AG04449 (cell line): ENCODE measurements around the gene SEC16B.

Experiments used
- CTCF ChIA-PET: fragments of 350-600 bp; formaldehyde crosslinking; extraction: SDS; loops from one replicate; lab custom pipeline; 2021; ENCODE audit warnings: antibody characterized with exemption; lab: Yijun Ruan, JAX
- POLR2A ChIA-PET: fragments of 400-600, 350-600 bp; formaldehyde crosslinking; extraction: SDS; loops from one replicate; lab custom pipeline; 2020; ENCODE audit warnings: antibody characterized with exemption, inconsistent platforms; lab: Yijun Ruan, JAX
- DNase-seq: peaks from one replicate; pipeline ENCODE4 v3.0.0-alpha.2; 2010; ENCODE audit warnings: low read depth, low spot score
- H3K4me3 ChIP-seq: 2 replicates; pipeline ENCODE4 v1.5.1; 2011; ENCODE audit warnings: low read depth, mild to moderate bottlenecking, control low read depth, low read length
- TF ChIP-seq, protein P1 (sequence below): IDR thresholded peaks from one replicate; pipeline ENCODE4 v1.5.1; 2011; ENCODE audit warnings: mild to moderate bottlenecking, moderate library complexity, low read length, control low read depth, inconsistent platforms; ENCODE audit not compliant: insufficient read depth; ENCODE audit errors: missing control alignments

Gene SEC16B

DNA sequence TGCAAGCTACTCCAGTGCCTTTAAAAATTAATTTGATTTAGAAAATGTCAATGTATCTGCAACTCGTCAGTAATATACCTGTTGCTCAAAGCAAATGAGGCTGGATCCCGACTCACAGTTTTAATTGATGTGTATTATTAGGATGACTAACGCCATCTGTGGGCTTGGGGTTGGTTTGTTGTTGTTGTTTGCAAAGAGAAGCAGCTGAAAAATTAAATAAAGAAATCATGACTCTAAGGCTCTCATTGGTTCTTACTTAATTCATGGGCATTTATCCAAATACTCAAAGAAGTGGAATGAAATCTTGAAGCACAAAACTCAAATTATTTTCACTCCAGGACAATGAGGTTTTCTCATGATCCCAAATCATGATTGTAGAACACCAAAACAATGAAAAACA lies 46.4 kb downstream of the SEC16B start:
- ChIA-PET POLR2A (no interaction called here), CTCF (interaction anchor here (0.9 to 3.6 kb wide), 4 partner anchors 9 to 309 kb away, joined by 3 to 25 read pairs (median 4); no protein-coding TSS in a partner anchor)
- TF ChIP-seq, protein P1, sequence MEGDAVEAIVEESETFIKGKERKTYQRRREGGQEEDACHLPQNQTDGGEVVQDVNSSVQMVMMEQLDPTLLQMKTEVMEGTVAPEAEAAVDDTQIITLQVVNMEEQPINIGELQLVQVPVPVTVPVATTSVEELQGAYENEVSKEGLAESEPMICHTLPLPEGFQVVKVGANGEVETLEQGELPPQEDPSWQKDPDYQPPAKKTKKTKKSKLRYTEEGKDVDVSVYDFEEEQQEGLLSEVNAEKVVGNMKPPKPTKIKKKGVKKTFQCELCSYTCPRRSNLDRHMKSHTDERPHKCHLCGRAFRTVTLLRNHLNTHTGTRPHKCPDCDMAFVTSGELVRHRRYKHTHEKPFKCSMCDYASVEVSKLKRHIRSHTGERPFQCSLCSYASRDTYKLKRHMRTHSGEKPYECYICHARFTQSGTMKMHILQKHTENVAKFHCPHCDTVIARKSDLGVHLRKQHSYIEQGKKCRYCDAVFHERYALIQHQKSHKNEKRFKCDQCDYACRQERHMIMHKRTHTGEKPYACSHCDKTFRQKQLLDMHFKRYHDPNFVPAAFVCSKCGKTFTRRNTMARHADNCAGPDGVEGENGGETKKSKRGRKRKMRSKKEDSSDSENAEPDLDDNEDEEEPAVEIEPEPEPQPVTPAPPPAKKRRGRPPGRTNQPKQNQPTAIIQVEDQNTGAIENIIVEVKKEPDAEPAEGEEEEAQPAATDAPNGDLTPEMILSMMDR = no peak
- H3K4me3 ChIP-seq = no peak overlapping the region
- DNase-seq = no peak

DNA sequence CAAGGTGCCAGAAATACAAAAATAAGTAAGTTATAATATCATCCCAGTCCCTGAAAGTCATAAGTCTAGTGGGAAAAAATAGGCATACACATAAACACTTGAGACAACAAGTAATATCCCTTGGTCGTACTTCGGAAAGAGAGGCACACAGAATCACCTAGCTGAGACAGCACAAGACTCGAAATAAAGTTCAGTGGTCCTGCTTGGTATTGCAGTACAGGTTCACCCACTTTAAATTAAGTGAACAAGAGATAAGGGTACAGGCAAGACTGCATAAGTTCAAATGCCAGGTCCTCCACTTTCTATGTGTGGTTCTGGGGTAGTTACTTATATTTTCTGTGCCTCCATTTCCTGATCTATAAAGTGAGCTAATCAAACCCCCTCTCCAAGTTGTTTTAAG lies 47.6 kb downstream of the SEC16B start:
- DNase-seq = no peak
- POLR2A ChIA-PET = no interaction called here
- TF ChIP-seq, protein P1 = no peak
- no peak overlapping the region for H3K4me3 ChIP-seq
- CTCF ChIA-PET = interaction anchor here (0.9 to 3.6 kb wide), 2 partner anchors 8 to 15 kb away, joined by 3 to 25 read pairs; no protein-coding TSS in a partner anchor

DNA sequence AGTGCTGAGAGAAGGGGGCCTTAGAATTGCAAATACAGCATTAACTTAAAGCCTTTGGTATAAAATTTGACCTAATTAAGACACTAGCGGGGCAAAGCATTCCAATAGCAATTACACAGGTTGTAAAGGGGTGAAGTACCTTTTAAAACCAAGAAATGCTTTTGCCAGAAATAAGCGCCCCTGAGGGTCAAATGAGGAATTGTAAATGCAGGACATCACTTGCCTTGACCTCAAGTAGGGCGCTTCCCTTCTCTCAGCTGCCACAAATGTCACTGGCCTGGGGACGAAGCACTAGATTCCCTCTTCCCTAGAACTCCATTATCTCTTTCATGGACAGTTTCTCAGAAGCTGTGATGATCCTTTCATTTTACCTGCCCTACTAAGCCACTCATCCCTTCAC lies 48.3 kb downstream of the SEC16B start:
- TF ChIP-seq, protein P1 = no peak
- CTCF ChIA-PET = interaction anchor here (1.5 kb wide), 1 partner anchor 23 kb away, joined by 4 read pairs; no protein-coding TSS in a partner anchor
- POLR2A ChIA-PET = no interaction called here
- no peak overlapping the region for H3K4me3 ChIP-seq
- DNase-seq = no peak

DNA sequence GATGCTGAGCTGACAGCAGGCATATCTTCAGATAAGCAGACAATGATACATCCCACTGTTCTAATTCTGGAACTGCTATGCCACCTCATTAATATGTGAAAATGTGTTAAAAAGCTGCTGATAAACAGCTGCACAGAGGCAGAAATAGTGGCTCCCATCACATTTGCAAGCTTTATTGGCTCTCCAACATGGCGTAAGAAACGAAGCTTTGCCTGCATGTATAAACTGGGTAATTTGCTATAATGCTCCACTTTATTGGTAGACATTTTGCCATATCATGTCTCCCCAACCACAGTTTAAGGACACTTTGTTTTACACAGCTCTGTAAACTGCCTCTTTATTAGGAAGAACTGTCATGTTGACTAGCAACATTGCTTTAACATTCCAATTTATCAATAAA lies 49.8 kb downstream of the SEC16B start:
- TF ChIP-seq, protein P1 = no peak
- ChIA-PET CTCF (interaction anchor here (1.5 kb wide), 1 partner anchor 25 kb away, joined by 4 read pairs; no protein-coding TSS in a partner anchor), POLR2A (no interaction called here)
- no peak for DNase-seq
- no peak overlapping the region for H3K4me3 ChIP-seq

DNA sequence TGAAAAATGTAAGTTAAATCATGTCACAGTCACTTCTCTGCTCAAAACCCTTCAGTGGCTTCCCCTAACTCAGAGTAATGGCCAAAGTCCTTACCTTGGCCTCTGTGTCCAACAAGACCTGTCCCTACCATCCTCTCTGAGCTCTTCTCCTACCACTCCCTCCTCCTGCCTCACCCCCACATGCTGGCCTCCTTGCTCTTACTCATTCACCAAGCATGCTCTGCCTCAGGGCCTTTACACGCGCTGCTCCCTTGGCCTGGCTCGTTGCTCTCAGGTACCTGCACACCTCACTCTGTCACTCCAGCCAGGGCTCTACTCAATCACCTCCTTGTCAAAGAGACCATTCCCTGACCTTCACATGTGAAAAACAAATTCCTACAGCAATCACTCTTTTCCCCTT lies 54.2 kb downstream of the SEC16B start:
- CTCF ChIA-PET = interaction anchor here (1.1 to 3.0 kb wide), 5 partner anchors 8 to 30 kb away, joined by 3 to 25 read pairs (median 8); no protein-coding TSS in a partner anchor
- H3K4me3 ChIP-seq = no peak overlapping the region
- DNase-seq = no peak
- POLR2A ChIA-PET = no interaction called here
- TF ChIP-seq, protein P1 = no peak

DNA sequence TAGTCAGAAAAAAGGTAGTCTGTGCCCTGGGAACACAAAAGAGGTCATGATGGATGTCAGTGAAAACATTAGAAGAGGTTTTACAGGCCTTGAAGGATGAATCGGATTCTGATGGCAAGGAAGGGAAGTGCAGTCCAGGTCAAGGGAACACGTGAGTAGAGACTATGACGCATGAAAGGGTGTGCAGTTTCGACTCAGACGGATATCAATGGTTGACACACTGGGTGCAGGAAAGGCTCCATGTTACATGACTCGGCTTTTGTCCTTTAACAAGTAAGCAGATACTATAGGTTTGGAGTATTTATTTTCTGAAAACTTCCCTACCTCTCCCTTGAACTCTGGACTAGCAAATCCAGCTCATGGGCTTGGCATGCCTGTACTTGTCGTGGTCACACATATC lies 55.3 kb downstream of the SEC16B start:
- POLR2A ChIA-PET = interaction anchor here (1.2 kb wide), 1 partner anchor 11 kb away, joined by 8 read pairs; no protein-coding TSS in a partner anchor
- CTCF ChIA-PET = interaction anchor here (1.1 to 3.0 kb wide), 5 partner anchors 9 to 1019 kb away, joined by 7 to 25 read pairs (median 8); no protein-coding TSS in a partner anchor
- no peak overlapping the region for H3K4me3 ChIP-seq
- DNase-seq = no peak
- TF ChIP-seq, protein P1 = no peak
